DOHH2 (cell line): Measurements from ENCODE around the gene TMEM61.

ENCODE experiments used
- CTCF ChIP-seq: fragments of 200-600 bp; sonication (generic); IDR thresholded peaks from one replicate; pipeline ENCODE4 v1.5.1; 2014; ENCODE audit warnings: antibody characterized with exemption, mild to moderate bottlenecking, low read depth, low read length; ENCODE audit not compliant: poor library complexity, severe bottlenecking
- EZH2phosphoT487 ChIP-seq: fragments of 200-600 bp; sonication (generic); IDR thresholded peaks from 2 replicates; pipeline ENCODE4 v1.6.1; 2017; ENCODE audit warnings: borderline replicate concordance, mild to moderate bottlenecking, antibody characterized with exemption, low read length, moderate library complexity, mixed read lengths

- TF ChIP-seq CTCF: no peak
- no peak for TF ChIP-seq EZH2phosphoT487
These were observed 32.2 kb downstream of the TMEM61 start for GRCh38 chr1:55012661-55013060.
